ENCODE results near the gene ASPRV1.

- TF ChIP-seq CTCF (IDR thresholded peaks at IDR 0.05) (no peak), POLR2A (IDR thresholded peaks at IDR 0.05) (no peak)
These were observed 7.3 kb downstream of the ASPRV1 start for GRCh38 chr2:69954084-69954483.
